NB4 (cell line): ENCODE results near the gene DYNC1LI1.

Experiments used
- CTCF ChIP-seq: IDR thresholded peaks from one replicate; pipeline ENCODE4 v1.5.1; 2012; ENCODE audit warnings: low read depth, low read length
- MAX ChIP-seq: IDR thresholded peaks from 2 replicates; pipeline ENCODE4 v1.6.1; 2011; ENCODE audit warnings: low read depth, low read length
- MYC ChIP-seq: IDR thresholded peaks from 2 replicates; pipeline ENCODE4 v1.6.1; 2011; ENCODE audit warnings: low read depth, low read length
- POLR2A ChIP-seq: IDR thresholded peaks from 2 replicates; pipeline ENCODE4 v1.6.1; 2011; ENCODE audit warnings: mild to moderate bottlenecking; ENCODE audit not compliant: insufficient read length; ENCODE audit errors: extremely low read depth

- no peak for TF ChIP-seq MYC
- TF ChIP-seq POLR2A: no peak
- TF ChIP-seq CTCF: no peak
- TF ChIP-seq MAX: no peak
These were observed 71.7 kb downstream of the DYNC1LI1 start for GRCh38 chr3:32498992-32499391.
